Body of pancreas (tissue), 4 donors: Measurements from ENCODE around the gene NPHP3. TPM values are rescaled to one million over a fixed set of nuclear protein-coding genes. Genes with fewer than 3 reads are reported as not detected.
A peak's percentile ranks its signal among the peaks of the same experiment; 100 is the strongest.

Experiments
- ATAC-seq: fragments of 150-250 bp; one replicate; pipeline ENCODE4 v1.9.1; 2016
- DNase-seq, 4 donors: peaks; one replicate each; pipeline ENCODE4 v3.0.0-alpha.2; 2019
- H3K27ac ChIP-seq, 4 donors: fragments of 200-600 bp; sonication (generic); 1 replicate in 3 of 4; 2 replicates in 1 of 4; pipeline versions ENCODE4 v1.5.1 to v1.6.1; 2016 to 2019; ENCODE audit warnings: mild to moderate bottlenecking in 1 of 4, mixed read lengths in 1 of 4, moderate library complexity in 1 of 4
- H3K27me3 ChIP-seq, 2 donors: fragments of 200-600 bp; sonication (generic); one replicate each; pipeline ENCODE4 v1.6.0; 2016; ENCODE audit warnings: mild to moderate bottlenecking in 1 of 2
- H3K36me3 ChIP-seq, 2 donors: fragments of 200-600 bp; sonication (generic); replicated peaks in 1 of 2; 2 replicates each; pipeline ENCODE4 v1.5.1; 2016; ENCODE audit warnings: low read depth in 2 of 2; ENCODE audit not compliant: insufficient read depth in 1 of 2
- H3K4me1 ChIP-seq: fragments of 200-600 bp; sonication (generic); one replicate; pipeline ENCODE4 v1.6.0; 2016
- H3K4me3 ChIP-seq, 2 donors: fragments of 200-600 bp; sonication (generic); 1 replicate in 1 of 2; 2 replicates in 1 of 2; pipeline ENCODE4 v1.5.1; 2016 to 2019
- H3K9me3 ChIP-seq, 3 donors: fragments of 200-600 bp; sonication (generic); 1 replicate in 2 of 3; 2 replicates in 1 of 3; pipeline ENCODE4 v1.5.1; 2016
- POLR2A ChIP-seq, 3 donors: fragments of 450-650 bp; IDR thresholded peaks; one replicate each; pipeline ENCODE4 v1.6.1; 2016; ENCODE audit warnings: antibody characterized with exemption in 3 of 3, mild to moderate bottlenecking in 2 of 3
- WGBS, 2 donors: methylation state at CpG; one replicate each; pipeline ENCODE4 v1.1.5; 2017; 5-methylcytosine and 5-hydroxymethylcytosine counted together
- intact Hi-C: fragments of 100-400 bp; cut with DNase I; formaldehyde crosslinking; loops from one replicate; pipeline ENCODE4 v1.15.1; 2023
- total RNA-seq, 2 donors: library from RNA; depleted of rRNA; stranded (reverse); fragments of >200 nt; gene quantifications; one replicate each; pipeline ENCODE4 v1.1.0, GENCODE V29; 2016
- TF ChIP-seq, protein P1 (sequence below), 7 experiments: fragments of 450-650 bp in 4 of 7; fragments of 200-600 bp in 3 of 7; sonication (generic) in 3 of 7; IDR thresholded peaks; one replicate each; pipeline ENCODE4 v1.5.1; 2016 to 2019; ENCODE audit warnings: antibody characterized with exemption in 7 of 7

The NPHP3 gene
- total RNA-seq, 2 donors from 2014 or later: 31.3 to 31.9 TPM

DNA sequence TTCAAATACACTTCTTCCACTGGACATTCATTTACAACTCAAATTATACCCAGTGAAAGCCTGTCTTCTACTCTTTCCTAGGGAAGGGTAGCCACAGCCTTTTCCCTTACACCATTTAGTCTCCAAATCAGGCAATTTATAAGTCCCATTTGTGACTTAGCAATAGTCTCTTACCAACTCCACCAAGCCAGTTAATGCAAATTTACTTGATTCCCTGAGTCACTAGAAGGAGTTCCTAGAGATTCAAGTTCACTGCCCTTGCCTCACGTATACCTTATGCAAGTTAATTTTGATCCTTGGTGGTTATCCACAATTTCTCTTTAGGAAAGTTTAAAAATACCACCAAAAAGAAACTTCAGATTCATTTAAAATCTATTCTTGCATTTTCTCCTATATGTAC, 16.1 kb upstream of the NPHP3 start:
- 93 to 100% methylated on average over 1 of the region's 1 CpG for WGBS, 2 donors
- DNase-seq: no peak
- H3K9me3 ChIP-seq: no peaks in the 10 kb centered on the region
- intact Hi-C loops: loop anchor here (10.0 kb wide), 2 partner anchors 646 to 676 kb away; no protein-coding TSS in a partner anchor
- no peaks in the 10 kb centered on the region for H3K36me3 ChIP-seq
- TF ChIP-seq POLR2A (IDR thresholded peaks at IDR 0.05): no peak
- TF ChIP-seq, protein P1, sequence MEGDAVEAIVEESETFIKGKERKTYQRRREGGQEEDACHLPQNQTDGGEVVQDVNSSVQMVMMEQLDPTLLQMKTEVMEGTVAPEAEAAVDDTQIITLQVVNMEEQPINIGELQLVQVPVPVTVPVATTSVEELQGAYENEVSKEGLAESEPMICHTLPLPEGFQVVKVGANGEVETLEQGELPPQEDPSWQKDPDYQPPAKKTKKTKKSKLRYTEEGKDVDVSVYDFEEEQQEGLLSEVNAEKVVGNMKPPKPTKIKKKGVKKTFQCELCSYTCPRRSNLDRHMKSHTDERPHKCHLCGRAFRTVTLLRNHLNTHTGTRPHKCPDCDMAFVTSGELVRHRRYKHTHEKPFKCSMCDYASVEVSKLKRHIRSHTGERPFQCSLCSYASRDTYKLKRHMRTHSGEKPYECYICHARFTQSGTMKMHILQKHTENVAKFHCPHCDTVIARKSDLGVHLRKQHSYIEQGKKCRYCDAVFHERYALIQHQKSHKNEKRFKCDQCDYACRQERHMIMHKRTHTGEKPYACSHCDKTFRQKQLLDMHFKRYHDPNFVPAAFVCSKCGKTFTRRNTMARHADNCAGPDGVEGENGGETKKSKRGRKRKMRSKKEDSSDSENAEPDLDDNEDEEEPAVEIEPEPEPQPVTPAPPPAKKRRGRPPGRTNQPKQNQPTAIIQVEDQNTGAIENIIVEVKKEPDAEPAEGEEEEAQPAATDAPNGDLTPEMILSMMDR (IDR thresholded peaks at IDR 0.05): no peak
- no peak overlapping the region for H3K4me3 ChIP-seq
- H3K4me1 ChIP-seq: no peaks in the 10 kb centered on the region
- no peaks in the 10 kb centered on the region for H3K27me3 ChIP-seq
- H3K27ac ChIP-seq: no peak overlapping the region
- no peak for ATAC-seq

GRCh38 chr3:132735589-132735988, 13.4 kb upstream of the NPHP3 start:
- no peak for ATAC-seq
- intact Hi-C loops: loop anchor here (10.0 kb wide), 2 partner anchors 649 to 679 kb away; no protein-coding TSS in a partner anchor
- TF ChIP-seq POLR2A (IDR thresholded peaks at IDR 0.05): no peak
- TF ChIP-seq, protein P1 (IDR thresholded peaks at IDR 0.05): no peak

DNA sequence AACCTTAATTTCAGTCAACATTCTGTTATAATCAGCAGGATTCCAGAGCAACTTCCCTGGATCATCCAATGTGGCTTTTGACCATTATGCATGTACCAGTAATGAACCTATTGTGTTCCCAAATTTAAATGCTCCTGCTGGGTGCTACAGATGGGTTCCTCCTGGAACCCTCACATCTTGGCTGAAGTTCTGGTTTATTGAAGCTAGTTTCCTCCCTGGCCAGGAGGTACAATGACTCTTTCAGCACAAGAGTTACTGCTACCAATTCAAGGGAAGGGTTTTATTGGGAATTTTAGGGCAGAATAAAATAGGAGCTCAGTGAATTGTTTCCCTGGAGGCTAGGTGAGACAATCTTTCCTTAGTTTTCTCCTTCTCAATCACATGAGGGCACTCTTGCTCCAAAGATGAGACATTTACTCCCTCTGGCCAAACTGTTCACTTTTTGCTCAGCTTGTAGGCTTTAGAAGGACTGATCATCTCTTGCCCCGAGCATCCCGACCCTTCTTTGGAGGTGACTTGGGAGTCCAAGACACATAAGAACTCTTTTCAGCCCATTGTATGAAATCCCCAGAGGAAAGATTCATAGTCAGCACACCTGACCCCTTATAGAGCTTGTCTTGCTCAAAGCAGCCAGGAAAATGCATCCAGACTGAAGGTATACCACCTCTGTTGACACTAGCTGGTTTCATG, 8.8 kb upstream of the NPHP3 start:
- intact Hi-C loops: loop anchor here (10.0 kb wide), 2 partner anchors 654 to 684 kb away; no protein-coding TSS in a partner anchor
- H3K4me1 ChIP-seq: no peaks in the 10 kb centered on the region
- H3K4me3 ChIP-seq: no peak overlapping the region
- H3K27me3 ChIP-seq: no peaks in the 10 kb centered on the region
- H3K9me3 ChIP-seq: no peaks in the 10 kb centered on the region
- ATAC-seq: no peak
- H3K36me3 ChIP-seq: no peaks in the 10 kb centered on the region
- 2 to 17% methylated on average over 2 of the region's 2 CpGs for WGBS, 2 donors
- no peak for TF ChIP-seq POLR2A (IDR thresholded peaks at IDR 0.05)
- TF ChIP-seq, protein P1 (IDR thresholded peaks at IDR 0.05): peak in 5 of 7 experiments; percentile 8 to 53 (median 39)
- no peak overlapping the region for H3K27ac ChIP-seq
- DNase-seq: no peak

More at GRCh38 chr3:132735589-132735988, 13.4 kb upstream of the NPHP3 start:
- H3K9me3 ChIP-seq: no peaks in the 10 kb centered on the region
- DNase-seq: no peak
- no peak overlapping the region for H3K4me3 ChIP-seq
- no peaks in the 10 kb centered on the region for H3K36me3 ChIP-seq
- no peaks in the 10 kb centered on the region for H3K4me1 ChIP-seq
- no peaks in the 10 kb centered on the region for H3K27me3 ChIP-seq
- H3K27ac ChIP-seq: no peak overlapping the region

DNA sequence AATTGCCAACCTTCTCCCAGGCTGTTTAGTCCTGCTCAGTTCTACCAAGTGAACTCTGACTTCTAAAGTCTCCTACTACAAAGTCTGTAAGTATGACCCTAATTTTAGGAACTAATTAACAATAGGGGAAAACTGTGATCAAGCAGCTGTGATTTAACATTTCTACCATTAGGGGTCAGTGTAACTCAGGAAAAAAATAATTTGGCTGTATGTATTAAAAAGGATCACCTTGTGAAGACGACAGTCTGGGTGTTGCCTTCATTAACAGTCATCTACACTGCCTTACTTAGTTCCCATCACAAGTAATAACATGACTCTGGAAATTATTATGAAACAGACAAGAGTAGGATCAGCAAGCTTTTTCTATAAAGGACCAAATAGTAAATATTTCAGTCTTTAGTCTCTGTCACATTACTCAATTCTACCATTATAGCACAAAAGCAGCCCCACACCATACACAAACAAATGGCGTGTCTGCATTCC, 4.2 kb upstream of the NPHP3 start:
- ATAC-seq (no peak), DNase-seq (no peak)
- H3K36me3 ChIP-seq: no peaks in the 10 kb centered on the region
- no peak overlapping the region for H3K4me3 ChIP-seq
- no peaks in the 10 kb centered on the region for H3K27me3 ChIP-seq
- intact Hi-C loops: no loop called here
- WGBS, 2 donors: 4 to 9% methylated on average over 2 of the region's 2 CpGs
- peaks cover 6% of the 10 kb centered on the region for H3K4me1 ChIP-seq
- no peak for TF ChIP-seq POLR2A (IDR thresholded peaks at IDR 0.05)
- TF ChIP-seq, protein P1 (IDR thresholded peaks at IDR 0.05): peak; percentile 57 to 82 (median 78)
- H3K9me3 ChIP-seq: no peaks in the 10 kb centered on the region
- H3K27ac ChIP-seq: no peak overlapping the region
